ENCODE measurements around the gene UBR3. TPM values are rescaled to one million over a fixed set of nuclear protein-coding genes. Genes with fewer than 3 reads are reported as not detected.

Gene UBR3
- total RNA-seq, 1 experiment from 2014 or later: 21.9 TPM

DNA sequence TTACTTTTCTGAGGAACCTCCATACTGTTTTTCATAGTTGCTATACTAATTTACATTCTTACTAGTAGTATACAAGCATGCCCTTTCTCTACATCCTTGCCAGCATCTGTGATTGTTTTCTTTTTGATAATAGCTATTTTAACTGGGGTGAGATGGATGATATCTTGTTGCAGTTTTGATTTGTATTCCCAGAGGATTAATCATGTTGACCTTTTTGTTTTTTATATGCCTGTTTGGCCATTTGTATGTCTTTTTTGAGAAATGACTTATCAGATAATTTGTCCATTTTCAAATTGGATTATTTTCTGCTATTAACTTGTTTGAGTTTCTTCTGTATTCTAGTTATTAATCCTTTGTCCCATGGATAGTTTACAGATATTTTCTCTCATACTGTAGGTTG is 141.5 kb downstream of the UBR3 start:
- Histone ChIP-seq H3K79me1 (ENCODE audit: insufficient read depth, low read depth, low read length, poor library complexity, severe bottlenecking) (no peaks in the 10 kb centered on the region), H3K14ac (ENCODE audit: insufficient read depth, low read length) (no peak overlapping the region), H4K91ac (ENCODE audit: insufficient read length, low read depth, low read length) (no peak overlapping the region), H2BK15ac (ENCODE audit: low read depth, low read length) (no peak overlapping the region), H3K9ac (ENCODE audit: extremely low read depth, insufficient read length, low read length) (no peak overlapping the region), H4K8ac (replicated peaks; ENCODE audit: insufficient read length, low read depth, low read length) (no peak overlapping the region), H2BK20ac (ENCODE audit: low read depth, low read length, poor library complexity, severe bottlenecking) (no peak overlapping the region), H3K79me2 (ENCODE audit: insufficient read depth, low read length) (no peaks in the 10 kb centered on the region), H2AFZ (ENCODE audit: low read length) (no peak overlapping the region), H4K5ac (ENCODE audit: insufficient read length, low read depth, low read length) (no peak overlapping the region), H2BK120ac (ENCODE audit: low read depth, low read length, poor library complexity, severe bottlenecking) (no peak overlapping the region), H3K4ac (ENCODE audit: low read depth, low read length) (no peak overlapping the region), H3K18ac (ENCODE audit: insufficient read length, low read depth, low read length) (no peak overlapping the region), H3K27ac (ENCODE audit: insufficient read length, low read depth, low read length) (no peak overlapping the region), H2BK5ac (ENCODE audit: insufficient read length, low read length) (no peak overlapping the region), H3K23ac (ENCODE audit: insufficient read length, low read depth, low read length) (no peak overlapping the region), H3K56ac (ENCODE audit: insufficient read length, low read depth, low read length) (no peak overlapping the region), H3T11ph (ENCODE audit: low read length) (no peak overlapping the region), H2BK12ac (ENCODE audit: insufficient read length, low read depth, low read length) (no peak overlapping the region), H2AK5ac (ENCODE audit: insufficient read length, low read length) (no peak overlapping the region), H3K9me3 (ENCODE audit: control insufficient read depth, low read depth, low read length) (no peaks in the 10 kb centered on the region), H4K20me1 (ENCODE audit: control insufficient read depth, insufficient read depth, insufficient read length) (no peaks in the 10 kb centered on the region), H3K23me2 (ENCODE audit: insufficient read length, low read depth, low read length, poor library complexity, severe bottlenecking) (no peaks in the 10 kb centered on the region), H3K27me3 (ENCODE audit: insufficient read depth, low read length) (no peaks in the 10 kb centered on the region), H3K4me2 (ENCODE audit: insufficient read depth, insufficient read length, low read length) (no peak overlapping the region), H3K4me1 (ENCODE audit: insufficient read depth, low read length) (no peaks in the 10 kb centered on the region)
- no peak for DNase-seq
- H3K27ac Mint-ChIP-seq: no peak overlapping the region; a peak in 1 of 7 replicates
- no peaks in the 10 kb centered on the region for H3K4me1 Mint-ChIP-seq
- H3K27me3 Mint-ChIP-seq (ENCODE audit: low read depth): no peaks in the 10 kb centered on the region
- no peak overlapping the region for H3K4me3 Mint-ChIP-seq
- peaks cover 12 to 15% (median 13%) of the 10 kb centered on the region in 3 experiments for H3K36me3 Mint-ChIP-seq (ENCODE audit: insufficient read depth in 1 of 3, low read depth in 3 of 3)
- TF ChIP-seq CTCF (conservative IDR thresholded peaks at IDR 0.05): no peak
- no peaks in the 10 kb centered on the region; a peak in 1 of 5 replicates for H3K9me3 Mint-ChIP-seq

All from H9 (cell line).